Panc1 (cell line): ENCODE measurements around the gene COL9A2. TPM values are rescaled to one million over a fixed set of nuclear protein-coding genes. Genes with fewer than 3 reads are reported as not detected.

Experiments used
- ATAC-seq: fragments of 200-7000 bp; cut with Tn5 transposase; 2 replicates; pipeline ENCODE4 v1.9.1; 2020; ENCODE audit warnings: mild to moderate bottlenecking, moderate library complexity
- BruUV-seq: library from RNA; stranded (reverse); fragments of 400-500 nt; replicated peaks from 2 replicates; lab custom pipeline; 2021; lab: Mats Ljungman, UMichigan
- CTCF ChIA-PET: fragments of 300-600 bp; sonication (Branson Sonifier 250); formaldehyde crosslinking; loops from one replicate; lab custom pipeline; 2022; ENCODE audit warnings: antibody characterized with exemption; lab: Charles Lee
- POLR2A ChIA-PET: fragments of 300-600 bp; sonication (Branson Sonifier 250); formaldehyde crosslinking; loops from one replicate; lab custom pipeline; 2022; ENCODE audit warnings: antibody characterized with exemption; lab: Charles Lee
- DNase-seq: peaks from one replicate; pipeline ENCODE4 v3.0.0-alpha.2; 2010; ENCODE audit warnings: low read depth, low spot score
- H3K27ac ChIP-seq: 2 replicates; pipeline ENCODE4 v1.5.1; 2011; ENCODE audit warnings: mild to moderate bottlenecking, low read length, inconsistent platforms
- H3K27me3 ChIP-seq: fragments of 200-500 bp; sonication (Bioruptor generic); 2 replicates; pipeline ENCODE4 v1.6.0; 2014; ENCODE audit warnings: low read length, inconsistent platforms; ENCODE audit not compliant: control insufficient read depth, insufficient read depth
- H3K36me3 ChIP-seq: fragments of 200-500 bp; sonication (Bioruptor generic); 2 replicates; pipeline ENCODE4 v1.5.1; 2014; ENCODE audit warnings: inconsistent platforms, mild to moderate bottlenecking, low read length, moderate library complexity; ENCODE audit not compliant: control insufficient read depth, insufficient read depth
- H3K4me1 ChIP-seq: 2 replicates; pipeline ENCODE4 v1.5.1; 2011; ENCODE audit warnings: inconsistent platforms, mild to moderate bottlenecking, low read length, moderate library complexity; ENCODE audit not compliant: control insufficient read depth, insufficient read depth
- H3K4me3 ChIP-seq, 2 experiments: 2 replicates each; pipeline ENCODE4 v1.5.1; 2011 to 2012; ENCODE audit warnings: low read depth in 2 of 2, low read length in 2 of 2, mild to moderate bottlenecking in 2 of 2, inconsistent platforms in 1 of 2, moderate library complexity in 1 of 2
- H3K9me3 ChIP-seq: fragments of 200-500 bp; sonication (Bioruptor generic); 2 replicates; pipeline ENCODE4 v1.5.1; 2014; ENCODE audit warnings: low read depth, mild to moderate bottlenecking, inconsistent platforms, low read length, moderate library complexity; ENCODE audit not compliant: control insufficient read depth, insufficient read depth
- CTCF ChIP-seq: fragments of 450-650 bp; IDR thresholded peaks from 2 replicates; pipeline ENCODE4 v1.5.1; 2017; ENCODE audit warnings: mild to moderate bottlenecking
- POLR2AphosphoS5 ChIP-seq: IDR thresholded peaks from 2 replicates; pipeline ENCODE4 v1.6.1; 2012; ENCODE audit warnings: mild to moderate bottlenecking, low read depth, low read length, moderate library complexity
- REST ChIP-seq, 2 experiments: IDR thresholded peaks; 2 replicates each; pipeline ENCODE4 v1.6.1; 2011 to 2012; ENCODE audit warnings: low read depth in 2 of 2, control low read depth in 1 of 2, low read length in 1 of 2, mild to moderate bottlenecking in 1 of 2, moderate library complexity in 1 of 2; ENCODE audit not compliant: insufficient read depth in 1 of 2
- SIN3A ChIP-seq: IDR thresholded peaks from 2 replicates; pipeline ENCODE4 v1.6.1; 2012; ENCODE audit warnings: low read depth, mild to moderate bottlenecking, low read length, moderate library complexity, borderline replicate concordance; ENCODE audit not compliant: insufficient read depth
- TCF7L2 ChIP-seq: IDR thresholded peaks from 2 replicates; pipeline ENCODE4 v1.6.1; 2011; ENCODE audit warnings: mild to moderate bottlenecking, low read depth, low read length, inconsistent platforms
- in situ Hi-C: cut with HindIII; loops from 2 replicates; pipeline ENCODE4 v1.10.0; 2016; ENCODE audit warnings: low sequenced_read_pairs, low pct_unique_long_range_greater_than_20kb
- intact Hi-C: fragments of 100-400 bp; cut with micrococcal nuclease; formaldehyde crosslinking; loops from one replicate; pipeline ENCODE4 v1.10.0; 2022; ENCODE audit not compliant: unreplicated experiment
- total RNA-seq: library from RNA; stranded (reverse); gene quantifications from one replicate; pipeline ENCODE4 v1.2.1, GENCODE V29; 2021; ENCODE audit not compliant: unreplicated experiment

The COL9A2 gene
- total RNA-seq, 1 experiment from 2014 or later = 2.9 TPM

GRCh38 chr1:40313958-40314720 is 2.9 kb downstream of the COL9A2 start:
- ChIA-PET POLR2A (no interaction called here), CTCF (interaction anchor here (0.8 to 1.3 kb wide), 3 partner anchors 17 to 59 kb away, joined by 3 read pairs; partner anchors contain the start of gene SMAP2)
- no peak for TF ChIP-seq REST (IDR thresholded peaks at IDR 0.05; ENCODE audit: insufficient read depth in 1 of 2, low read depth in 2 of 2, low read length in 1 of 2)
- ATAC-seq (no peak), DNase-seq (no peak)
- in situ Hi-C loops (no loop called here), intact Hi-C loops (no loop called here)
- Histone ChIP-seq H3K36me3 (no peaks in the 10 kb centered on the region), H3K9me3 (no peaks in the 10 kb centered on the region), H3K27ac (no peak overlapping the region), H3K27me3 (no peaks in the 10 kb centered on the region; the same call in 1 of the 2 replicates), H3K4me1 (no peaks in the 10 kb centered on the region; the same call in none of the 2 replicates), H3K4me3 (no peak overlapping the region)
- BruUV-seq = no TSS peak

- ChIA-PET CTCF (no interaction called here), POLR2A (interaction anchor here (0.6 kb wide), 1 partner anchor 120 kb away, joined by 3 read pairs; no protein-coding TSS in a partner anchor)
- in situ Hi-C loops = no loop called here
- ATAC-seq = no peak
- no peaks in the 10 kb centered on the region; the same call in none of the 2 replicates for H3K4me1 ChIP-seq
- DNase-seq = no peak
- no peaks in the 10 kb centered on the region; the same call in 1 of the 2 replicates for H3K27me3 ChIP-seq
- H3K36me3 ChIP-seq = no peaks in the 10 kb centered on the region
- no peak overlapping the region for H3K27ac ChIP-seq
- no peaks in the 10 kb centered on the region for H3K9me3 ChIP-seq
- H3K4me3 ChIP-seq = no peak overlapping the region
- BruUV-seq = no TSS peak
- intact Hi-C loops = no loop called here
- TF ChIP-seq TCF7L2 = no peak
- no peak for TF ChIP-seq POLR2AphosphoS5
- no peak for TF ChIP-seq CTCF
- no peak for TF ChIP-seq SIN3A
- TF ChIP-seq REST (IDR thresholded peaks at IDR 0.05; ENCODE audit: insufficient read depth in 1 of 2, low read depth in 2 of 2, low read length in 1 of 2) = no peak
These were observed 3.6 kb downstream of the COL9A2 start for GRCh38 chr1:40313329-40313957.
